ENCODE results near the gene HMGCR.

DNA sequence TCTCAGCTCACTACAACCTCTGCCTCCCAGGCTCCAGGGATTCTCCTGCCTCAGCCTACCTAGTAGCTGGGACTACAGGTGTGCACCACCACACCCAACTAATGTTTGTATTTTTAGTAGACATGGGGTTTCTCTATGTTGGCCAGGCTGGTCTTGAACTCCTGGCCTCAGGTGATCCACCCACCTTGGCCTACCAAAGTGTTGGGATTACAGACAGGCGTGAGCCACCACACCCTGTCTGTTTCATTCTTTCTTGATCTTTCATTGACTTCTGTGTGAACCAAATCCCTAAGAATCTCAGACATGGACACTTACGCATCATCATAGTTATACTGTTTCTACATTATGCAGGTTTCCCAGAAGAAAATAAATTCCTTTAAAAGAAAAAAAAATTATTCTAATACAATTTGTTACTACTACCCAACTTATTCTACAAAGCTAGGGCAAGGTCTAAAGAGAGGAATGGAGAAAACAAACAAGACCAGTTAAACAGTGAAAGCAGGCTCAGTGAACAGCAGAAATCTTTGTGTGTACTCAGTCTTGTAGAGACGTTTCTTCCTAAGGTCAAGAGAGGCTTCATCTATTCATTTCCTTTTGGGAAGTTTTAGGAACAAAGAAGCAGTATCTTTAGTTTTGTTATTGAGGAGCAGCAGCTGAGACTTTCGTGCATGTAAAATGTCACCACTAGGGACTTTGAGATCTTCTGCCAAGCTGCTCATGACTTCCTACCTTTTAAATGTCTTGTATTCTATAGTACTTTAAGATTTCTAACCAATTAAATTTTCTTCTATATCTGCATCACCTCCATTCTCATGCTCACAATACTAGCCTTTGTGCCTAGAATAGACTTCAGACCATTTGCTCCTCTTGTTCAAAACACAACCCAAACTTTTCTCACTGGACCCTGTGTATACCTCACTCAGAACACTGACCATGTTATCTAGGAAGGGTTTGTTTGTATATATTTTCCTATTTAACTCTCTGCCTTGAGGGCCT is 5.6 kb upstream of the HMGCR start:
- no peak for TF ChIP-seq POLR2A (IDR thresholded peaks at IDR 0.05)
- TF ChIP-seq, protein P1, sequence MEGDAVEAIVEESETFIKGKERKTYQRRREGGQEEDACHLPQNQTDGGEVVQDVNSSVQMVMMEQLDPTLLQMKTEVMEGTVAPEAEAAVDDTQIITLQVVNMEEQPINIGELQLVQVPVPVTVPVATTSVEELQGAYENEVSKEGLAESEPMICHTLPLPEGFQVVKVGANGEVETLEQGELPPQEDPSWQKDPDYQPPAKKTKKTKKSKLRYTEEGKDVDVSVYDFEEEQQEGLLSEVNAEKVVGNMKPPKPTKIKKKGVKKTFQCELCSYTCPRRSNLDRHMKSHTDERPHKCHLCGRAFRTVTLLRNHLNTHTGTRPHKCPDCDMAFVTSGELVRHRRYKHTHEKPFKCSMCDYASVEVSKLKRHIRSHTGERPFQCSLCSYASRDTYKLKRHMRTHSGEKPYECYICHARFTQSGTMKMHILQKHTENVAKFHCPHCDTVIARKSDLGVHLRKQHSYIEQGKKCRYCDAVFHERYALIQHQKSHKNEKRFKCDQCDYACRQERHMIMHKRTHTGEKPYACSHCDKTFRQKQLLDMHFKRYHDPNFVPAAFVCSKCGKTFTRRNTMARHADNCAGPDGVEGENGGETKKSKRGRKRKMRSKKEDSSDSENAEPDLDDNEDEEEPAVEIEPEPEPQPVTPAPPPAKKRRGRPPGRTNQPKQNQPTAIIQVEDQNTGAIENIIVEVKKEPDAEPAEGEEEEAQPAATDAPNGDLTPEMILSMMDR (IDR thresholded peaks at IDR 0.05 in 4 of 5, conservative IDR thresholded peaks at IDR 0.05 in 1 of 5) = no peak

All from gastrocnemius medialis (tissue), 4 donors.